Activated CD8-positive, alpha-beta memory T cell treated with anti-CD3 and anti-CD28 coated beads for 48 hours (primary cell): ENCODE measurements around the gene SYS1.

ENCODE experiments used
- DNase-seq, 3 experiments: peaks; one replicate each; pipeline ENCODE4 v3.0.0-alpha.2; 2020; ENCODE audit warnings: low read depth in 2 of 3, low spot score in 2 of 3

SYS1 gene

GRCh38 chr20:45378191-45378590, 15.2 kb downstream of the SYS1 start, which contains the start of gene TP53TG5:
Gene TP53TG5, minus strand, starts transcription at chr20:45378325. Its CDS starts 89 bp downstream, at chr20:45378236.
- DNase-seq: no peak

GRCh38 chr20:45387274-45387673, 24.3 kb downstream of the SYS1 start:
- DNase-seq: no peak

GRCh38 chr20:45390931-45391330, 28.0 kb downstream of the SYS1 start:
- no peak for DNase-seq

GRCh38 chr20:45391559-45391958, 28.6 kb downstream of the SYS1 start:
- no peak for DNase-seq

GRCh38 chr20:45392733-45393132, 29.8 kb downstream of the SYS1 start:
- no peak for DNase-seq

- DNase-seq: no peak
These were observed 31.5 kb downstream of the SYS1 start for GRCh38 chr20:45394221-45395113.

GRCh38 chr20:45395114-45395415, 32.1 kb downstream of the SYS1 start:
- no peak for DNase-seq

- no peak for DNase-seq
These were observed 36.1 kb downstream of the SYS1 start for GRCh38 chr20:45399018-45399417.

GRCh38 chr20:45400346-45401031, 37.5 kb downstream of the SYS1 start:
- DNase-seq: no peak

GRCh38 chr20:45402946-45403345, 40.0 kb downstream of the SYS1 start:
- DNase-seq: no peak

- no peak for DNase-seq
These were observed 41.5 kb downstream of the SYS1 start for GRCh38 chr20:45404438-45404837.

GRCh38 chr20:45405571-45406259, 42.8 kb downstream of the SYS1 start:
- DNase-seq: no peak

- DNase-seq: no peak
These were observed 43.5 kb downstream of the SYS1 start for GRCh38 chr20:45406260-45407066.

GRCh38 chr20:45407067-45407745, 44.2 kb downstream of the SYS1 start:
- no peak for DNase-seq

GRCh38 chr20:45407783-45408645, 45.1 kb downstream of the SYS1 start, which contains the start of gene DBNDD2:
Gene DBNDD2, plus strand, starts transcription at chr20:45408289. Its CDS starts 179 bp downstream, at chr20:45408468.
- DNase-seq: no peak

GRCh38 chr20:45408646-45409213, 45.8 kb downstream of the SYS1 start:
- DNase-seq: no peak

- no peak for DNase-seq
These were observed 46.7 kb downstream of the SYS1 start for GRCh38 chr20:45409521-45410272.

- DNase-seq: no peak
These were observed 47.9 kb downstream of the SYS1 start for GRCh38 chr20:45410887-45411286.
